Dedifferentiated amniotic fluid mesenchymal stem cell (primary cell): ENCODE results near the gene RAD18.

Experiments
- DNase-seq: peaks from one replicate; pipeline ENCODE4 v3.0.0-alpha.2; 2016; ENCODE audit errors: extremely low spot score

RAD18 gene

GRCh38 chr3:8963137-8963853 is at the start of gene RAD18:
RAD18 (minus strand) TSS chr3:8963472; CDS start chr3:8963385, 87 bp downstream.
- peak; percentile 91 for DNase-seq

GRCh38 chr3:9012521-9012920 is 49.2 kb upstream of the RAD18 start:
- no peak for DNase-seq

- DNase-seq = no peak
Observed at GRCh38 chr3:9009976-9010545, 46.8 kb upstream of the RAD18 start.

- no peak for DNase-seq
Observed at GRCh38 chr3:9008550-9009255, 45.4 kb upstream of the RAD18 start.

GRCh38 chr3:9007928-9008327 is 44.7 kb upstream of the RAD18 start:
- DNase-seq = no peak

GRCh38 chr3:9007213-9007612 is 43.9 kb upstream of the RAD18 start:
- DNase-seq = no peak

GRCh38 chr3:9000041-9000440 is 36.8 kb upstream of the RAD18 start:
- no peak for DNase-seq

- DNase-seq = no peak
Observed at GRCh38 chr3:8997151-8997550, 33.9 kb upstream of the RAD18 start.

GRCh38 chr3:8996681-8997121 is 33.4 kb upstream of the RAD18 start:
- DNase-seq = no peak

GRCh38 chr3:8996216-8996615 is 32.9 kb upstream of the RAD18 start:
- no peak for DNase-seq

GRCh38 chr3:8994226-8994625 is 31.0 kb upstream of the RAD18 start:
- DNase-seq = no peak

- no peak for DNase-seq
Observed at GRCh38 chr3:8993331-8993730, 30.1 kb upstream of the RAD18 start.

- no peak for DNase-seq
Observed at GRCh38 chr3:8992854-8993253, 29.6 kb upstream of the RAD18 start.

- no peak for DNase-seq
Observed at GRCh38 chr3:8992199-8992598, 28.9 kb upstream of the RAD18 start.

- peak; percentile 30 for DNase-seq
Observed at GRCh38 chr3:8990266-8991215, 27.3 kb upstream of the RAD18 start.

GRCh38 chr3:8988791-8989558 is 25.7 kb upstream of the RAD18 start:
- no peak for DNase-seq

- no peak for DNase-seq
Observed at GRCh38 chr3:8988384-8988655, 25.0 kb upstream of the RAD18 start.

- peak; percentile 58 for DNase-seq
Observed at GRCh38 chr3:8987645-8988383, 24.5 kb upstream of the RAD18 start.

GRCh38 chr3:8987226-8987625 is 24.0 kb upstream of the RAD18 start:
- DNase-seq = no peak

- no peak for DNase-seq
Observed at GRCh38 chr3:8986741-8987140, 23.5 kb upstream of the RAD18 start.

- DNase-seq = no peak
Observed at GRCh38 chr3:8985876-8986275, 22.6 kb upstream of the RAD18 start.
